Islet of Langerhans (tissue), 1 donor: Measurements from ENCODE around the gene ACAA2.

Experiments used
- FAIRE-seq: peaks from one replicate; lab custom pipeline; 2011; peaks lifted over from hg19 to GRCh38; lab: Jason Lieb, UNC

ACAA2 gene

GRCh38 chr18:49739275-49739674 is 74.1 kb downstream of the ACAA2 start:
- no peak for FAIRE-seq

GRCh38 chr18:49738721-49739120 is 74.6 kb downstream of the ACAA2 start:
- FAIRE-seq: no peak

- FAIRE-seq: no peak
Measured at GRCh38 chr18:49734836-49735235, 78.5 kb downstream of the ACAA2 start.

- FAIRE-seq: no peak
Measured at GRCh38 chr18:49733896-49734585, 79.3 kb downstream of the ACAA2 start.

- no peak for FAIRE-seq
Measured at GRCh38 chr18:49733321-49733720, 80.0 kb downstream of the ACAA2 start.
